HK-2 (cell line): Measurements from ENCODE around the gene TKFC.

ENCODE experiments used
- DNase-seq: peaks from one replicate; pipeline ENCODE4 v3.0.0-alpha.2; 2018; ENCODE audit not compliant: unreplicated experiment

Gene TKFC

GRCh38 chr11:61315260-61315659 lies 17.8 kb upstream of the TKFC start:
- DNase-seq, result no peak

- DNase-seq, result no peak
Measured at GRCh38 chr11:61325649-61326414, 7.2 kb upstream of the TKFC start.

DNA sequence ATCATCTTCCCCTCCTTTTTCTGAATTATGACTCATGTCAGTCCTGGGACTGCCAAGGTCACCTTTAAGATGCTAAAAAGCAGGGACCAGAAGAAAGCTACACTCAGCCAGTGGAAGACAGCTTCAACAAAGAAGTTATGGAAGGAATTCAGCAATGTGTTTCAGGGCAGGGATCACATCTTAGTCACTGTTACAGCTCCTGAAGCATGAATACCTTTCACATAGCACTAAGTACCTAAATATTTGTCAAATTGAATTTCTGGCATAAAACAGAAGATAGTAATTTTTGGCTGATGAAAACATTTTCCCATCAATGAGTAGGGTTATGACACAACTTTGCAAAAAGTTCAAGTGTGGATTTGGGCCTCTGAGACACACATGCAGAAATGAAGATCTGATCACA lies 5.4 kb upstream of the TKFC start:
- no peak for DNase-seq

DNA sequence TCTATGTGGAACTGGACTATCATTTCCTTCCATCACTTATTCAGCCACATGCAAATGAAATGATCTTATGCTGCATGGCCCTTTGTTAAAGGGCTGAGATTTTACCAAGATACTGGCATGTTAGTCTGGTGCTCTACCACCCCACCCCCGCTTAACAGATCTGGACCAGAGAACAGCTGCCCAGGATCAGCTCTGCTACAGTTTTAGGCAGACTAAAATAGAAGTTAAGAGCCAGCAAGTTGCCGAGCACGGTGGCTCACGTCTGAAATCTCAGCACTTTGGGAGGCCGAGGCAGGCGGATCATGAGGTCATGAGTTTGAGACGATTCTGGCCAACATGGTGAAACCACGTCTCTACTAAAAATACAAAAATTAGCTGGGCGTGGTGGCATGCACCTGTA lies 4.7 kb upstream of the TKFC start:
- no peak for DNase-seq

DNA sequence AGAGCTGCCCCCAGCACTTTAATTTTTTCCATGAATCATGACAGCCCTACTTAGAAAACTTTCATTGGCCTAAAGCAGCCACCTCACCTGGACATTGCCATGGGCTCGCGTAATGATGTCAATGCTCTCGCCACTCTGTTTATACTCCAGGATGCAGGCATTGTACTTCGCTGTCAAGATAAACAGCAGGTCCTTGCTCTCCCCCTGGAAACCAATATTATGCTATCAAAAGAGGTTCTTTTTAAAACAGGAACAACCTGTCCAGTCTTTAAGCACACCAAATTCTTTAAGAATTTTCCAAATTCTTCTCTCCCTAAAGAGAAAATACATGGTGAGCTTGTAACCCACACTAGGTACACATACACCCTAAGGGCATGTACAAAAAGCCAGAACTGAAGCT lies 3.2 kb upstream of the TKFC start:
- no peak for DNase-seq

- no peak for DNase-seq
Measured at GRCh38 chr11:61331651-61332050, 1.4 kb upstream of the TKFC start.

- no peak for DNase-seq
Measured at GRCh38 chr11:61332281-61332796, 689 bp upstream of the TKFC start.

- no peak for DNase-seq
Measured at GRCh38 chr11:61333550-61334433, 764 bp downstream of the TKFC start.

- DNase-seq, result peak; percentile 18
Measured at GRCh38 chr11:61334434-61335354, 1.7 kb downstream of the TKFC start.

DNA sequence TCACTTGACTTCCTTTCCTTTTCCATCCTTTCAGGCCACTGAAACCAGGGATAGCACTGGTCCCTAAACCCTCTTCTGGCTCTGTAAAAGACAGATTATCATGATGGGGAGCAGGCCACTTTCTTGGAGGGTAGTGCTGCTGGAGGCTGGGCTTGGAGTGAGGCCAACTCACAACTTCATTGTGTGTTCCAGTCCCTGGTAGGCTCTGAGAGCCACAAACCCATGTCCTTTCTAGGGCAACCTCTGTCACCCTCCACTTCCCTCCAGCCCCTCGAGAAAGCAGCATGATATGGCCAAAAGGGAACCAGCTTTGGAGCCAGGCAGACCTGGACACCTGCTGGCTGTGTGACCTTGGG lies 2.3 kb downstream of the TKFC start:
- DNase-seq, result no peak

- peak; percentile 70 for DNase-seq
Measured at GRCh38 chr11:61336171-61336935, 3.3 kb downstream of the TKFC start.

DNA sequence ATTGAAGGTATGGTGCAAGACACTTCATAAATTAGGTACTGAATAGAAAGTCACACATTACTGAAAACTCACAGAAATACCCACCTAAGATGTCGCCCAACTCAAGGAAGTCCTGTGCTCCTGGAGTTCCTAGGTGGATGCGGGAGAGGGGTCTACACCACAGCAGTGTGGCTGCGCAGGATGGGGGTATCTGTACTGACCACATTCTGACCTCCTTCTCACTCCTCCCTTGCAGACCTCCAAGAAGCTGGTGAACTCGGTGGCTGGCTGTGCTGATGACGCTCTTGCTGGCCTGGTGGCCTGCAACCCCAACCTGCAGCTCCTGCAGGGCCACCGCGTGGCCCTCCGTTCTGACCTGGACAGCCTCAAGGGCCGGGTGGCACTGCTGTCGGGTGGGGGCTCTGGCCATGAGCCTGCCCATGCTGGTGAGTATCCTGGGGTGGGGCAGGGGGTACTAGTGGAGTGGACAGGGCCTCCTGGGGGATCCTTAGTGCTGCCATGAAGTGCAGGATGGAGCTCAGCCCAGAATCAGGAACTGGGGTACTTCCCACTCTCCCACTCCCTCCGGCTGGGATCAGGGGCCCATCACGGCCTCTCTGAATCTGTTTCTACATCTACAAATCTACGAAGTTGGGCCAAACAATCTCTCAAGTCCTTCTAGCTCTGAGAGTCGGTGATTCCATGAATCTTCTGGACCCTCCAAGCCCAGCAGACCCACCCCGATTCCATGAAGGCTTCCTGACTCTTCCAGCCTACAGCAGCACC lies 4.9 kb downstream of the TKFC start:
- no peak for DNase-seq

GRCh38 chr11:61338783-61339489 lies 5.9 kb downstream of the TKFC start:
- no peak for DNase-seq

- no peak for DNase-seq
Measured at GRCh38 chr11:61339490-61339878, 6.5 kb downstream of the TKFC start.

DNA sequence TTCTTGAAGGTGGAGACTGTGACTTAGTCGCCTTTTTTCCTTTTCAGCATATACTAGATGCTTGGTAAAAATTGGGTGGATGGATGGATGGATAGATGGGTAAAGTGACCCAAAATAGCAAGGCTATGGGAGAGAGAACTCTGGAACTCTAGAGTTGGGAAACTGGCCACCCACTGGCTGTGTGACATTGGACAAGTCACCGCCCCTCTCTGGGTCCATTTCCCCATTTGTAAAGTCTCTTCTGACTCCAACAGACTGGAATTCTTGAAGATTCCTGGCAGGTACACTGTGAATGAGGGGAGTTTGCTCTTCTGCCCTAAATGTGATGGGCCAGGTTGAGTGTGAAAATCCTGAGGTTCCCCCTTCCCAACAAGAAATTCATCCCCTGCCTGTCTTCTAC lies 8.0 kb downstream of the TKFC start:
- no peak for DNase-seq

DNA sequence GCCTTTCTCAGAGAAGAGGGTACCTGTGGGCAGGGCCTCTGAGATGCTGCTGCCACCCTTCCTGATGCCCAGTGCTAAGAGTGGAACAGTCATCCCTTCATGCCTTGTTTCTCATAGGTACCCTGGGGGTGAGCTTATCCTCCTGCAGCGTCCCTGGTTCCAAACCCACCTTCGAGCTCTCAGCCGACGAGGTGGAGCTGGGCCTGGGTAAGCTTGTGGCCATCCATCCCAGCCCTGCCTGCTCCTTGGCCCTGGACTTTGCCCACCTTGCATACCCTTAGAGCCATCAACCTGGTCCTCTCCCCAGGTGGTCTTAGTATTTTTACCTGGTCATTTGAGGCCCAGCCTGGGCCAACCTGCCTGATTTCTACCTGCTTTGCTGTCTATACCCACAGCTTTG lies 8.7 kb downstream of the TKFC start:
- DNase-seq, result no peak

DNA sequence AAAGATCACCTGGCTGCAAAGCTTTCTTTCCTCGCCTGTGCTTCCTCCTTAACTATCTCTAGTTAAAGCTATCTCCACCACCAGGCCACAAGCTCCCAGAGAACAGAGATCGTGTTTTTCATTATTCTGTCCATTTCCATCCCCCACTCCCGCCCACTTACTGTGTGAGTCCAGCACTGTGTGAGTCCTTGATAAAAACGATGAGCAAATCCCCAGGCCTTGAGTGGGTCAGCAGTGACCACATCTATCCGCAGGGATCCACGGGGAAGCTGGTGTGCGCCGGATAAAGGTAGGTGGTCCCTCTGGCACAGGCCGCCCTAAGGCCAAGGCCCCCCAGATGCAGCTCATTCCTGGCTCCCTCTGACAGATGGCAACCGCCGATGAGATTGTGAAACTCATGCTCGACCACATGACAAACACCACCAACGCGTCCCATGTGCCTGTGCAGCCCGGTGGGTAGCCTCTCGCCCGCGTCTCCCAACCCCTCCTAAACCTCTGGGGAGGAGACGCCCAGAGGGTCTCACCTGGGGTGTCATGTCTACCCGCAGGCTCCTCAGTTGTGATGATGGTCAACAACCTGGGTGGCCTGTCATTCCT lies 9.3 kb downstream of the TKFC start:
- DNase-seq, result no peak

- DNase-seq, result no peak
Measured at GRCh38 chr11:61343792-61344745, 11.0 kb downstream of the TKFC start.
